ENCODE results near the gene PEX1. TPM values are rescaled to one million over a fixed set of nuclear protein-coding genes. Genes with fewer than 3 reads are reported as not detected.

PEX1 gene
- total and polyA plus RNA-seq, 9 of the 15 experiments (the other 6 are each of a cell fraction or from before 2014, with no cell fraction given): 9.4 to 32.2 (median 19.9) TPM

DNA sequence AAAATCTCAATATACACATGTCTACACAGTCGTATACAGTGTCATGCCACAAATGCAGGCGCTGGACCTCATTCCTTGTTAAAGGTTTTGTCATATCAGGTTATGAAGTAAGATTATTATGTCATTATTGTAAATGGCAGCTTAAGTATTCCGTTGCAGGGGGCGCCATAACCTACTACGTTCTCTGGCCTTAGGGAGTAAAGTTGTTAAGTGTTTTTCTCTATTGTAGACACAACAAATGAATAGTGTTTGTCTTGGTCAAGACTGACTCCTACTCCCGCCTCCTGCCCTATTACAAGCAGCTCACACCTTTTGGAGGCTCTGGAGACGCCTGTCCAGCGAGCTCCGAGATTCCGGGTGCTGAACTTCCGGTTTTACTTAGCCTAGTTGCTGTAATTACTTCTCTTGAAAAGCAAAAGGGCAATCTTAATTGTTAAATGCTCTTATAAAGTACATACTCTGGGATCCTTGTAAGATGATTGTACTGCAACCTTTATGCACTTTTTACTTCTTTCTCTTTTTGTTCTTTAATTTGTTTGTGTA is 80.0 kb downstream of the PEX1 start (continued):
- no peak for TF ChIP-seq RBM14 (IDR thresholded peaks at IDR 0.05; ENCODE audit: borderline replicate concordance, insufficient read depth, low read depth, low read length)
- no peak; the same call in none of the 2 replicates for TF ChIP-seq MAFK (IDR thresholded peaks at IDR 0.05; ENCODE audit: low read length)
- no peak for TF ChIP-seq EGR1 (conservative IDR thresholded peaks at IDR 0.05)
- no peak for TF ChIP-seq CBX2 (IDR thresholded peaks at IDR 0.05; ENCODE audit: insufficient read depth, low read length, poor library complexity, severe bottlenecking)
- TF ChIP-seq, protein P1, sequence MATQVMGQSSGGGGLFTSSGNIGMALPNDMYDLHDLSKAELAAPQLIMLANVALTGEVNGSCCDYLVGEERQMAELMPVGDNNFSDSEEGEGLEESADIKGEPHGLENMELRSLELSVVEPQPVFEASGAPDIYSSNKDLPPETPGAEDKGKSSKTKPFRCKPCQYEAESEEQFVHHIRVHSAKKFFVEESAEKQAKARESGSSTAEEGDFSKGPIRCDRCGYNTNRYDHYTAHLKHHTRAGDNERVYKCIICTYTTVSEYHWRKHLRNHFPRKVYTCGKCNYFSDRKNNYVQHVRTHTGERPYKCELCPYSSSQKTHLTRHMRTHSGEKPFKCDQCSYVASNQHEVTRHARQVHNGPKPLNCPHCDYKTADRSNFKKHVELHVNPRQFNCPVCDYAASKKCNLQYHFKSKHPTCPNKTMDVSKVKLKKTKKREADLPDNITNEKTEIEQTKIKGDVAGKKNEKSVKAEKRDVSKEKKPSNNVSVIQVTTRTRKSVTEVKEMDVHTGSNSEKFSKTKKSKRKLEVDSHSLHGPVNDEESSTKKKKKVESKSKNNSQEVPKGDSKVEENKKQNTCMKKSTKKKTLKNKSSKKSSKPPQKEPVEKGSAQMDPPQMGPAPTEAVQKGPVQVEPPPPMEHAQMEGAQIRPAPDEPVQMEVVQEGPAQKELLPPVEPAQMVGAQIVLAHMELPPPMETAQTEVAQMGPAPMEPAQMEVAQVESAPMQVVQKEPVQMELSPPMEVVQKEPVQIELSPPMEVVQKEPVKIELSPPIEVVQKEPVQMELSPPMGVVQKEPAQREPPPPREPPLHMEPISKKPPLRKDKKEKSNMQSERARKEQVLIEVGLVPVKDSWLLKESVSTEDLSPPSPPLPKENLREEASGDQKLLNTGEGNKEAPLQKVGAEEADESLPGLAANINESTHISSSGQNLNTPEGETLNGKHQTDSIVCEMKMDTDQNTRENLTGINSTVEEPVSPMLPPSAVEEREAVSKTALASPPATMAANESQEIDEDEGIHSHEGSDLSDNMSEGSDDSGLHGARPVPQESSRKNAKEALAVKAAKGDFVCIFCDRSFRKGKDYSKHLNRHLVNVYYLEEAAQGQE (IDR thresholded peaks at IDR 0.05; ENCODE audit: borderline replicate concordance): peak; percentile 26
- TF ChIP-seq, protein P1 (CRISPR knock-in tag; IDR thresholded peaks at IDR 0.05; ENCODE audit: low read depth): no peak
- no peak for TF ChIP-seq ZNF551 (CRISPR knock-in tag; IDR thresholded peaks at IDR 0.05)
- no peak for TF ChIP-seq PRMT5 (CRISPR knock-in tag; IDR thresholded peaks at IDR 0.05)
- TF ChIP-seq, protein P2, sequence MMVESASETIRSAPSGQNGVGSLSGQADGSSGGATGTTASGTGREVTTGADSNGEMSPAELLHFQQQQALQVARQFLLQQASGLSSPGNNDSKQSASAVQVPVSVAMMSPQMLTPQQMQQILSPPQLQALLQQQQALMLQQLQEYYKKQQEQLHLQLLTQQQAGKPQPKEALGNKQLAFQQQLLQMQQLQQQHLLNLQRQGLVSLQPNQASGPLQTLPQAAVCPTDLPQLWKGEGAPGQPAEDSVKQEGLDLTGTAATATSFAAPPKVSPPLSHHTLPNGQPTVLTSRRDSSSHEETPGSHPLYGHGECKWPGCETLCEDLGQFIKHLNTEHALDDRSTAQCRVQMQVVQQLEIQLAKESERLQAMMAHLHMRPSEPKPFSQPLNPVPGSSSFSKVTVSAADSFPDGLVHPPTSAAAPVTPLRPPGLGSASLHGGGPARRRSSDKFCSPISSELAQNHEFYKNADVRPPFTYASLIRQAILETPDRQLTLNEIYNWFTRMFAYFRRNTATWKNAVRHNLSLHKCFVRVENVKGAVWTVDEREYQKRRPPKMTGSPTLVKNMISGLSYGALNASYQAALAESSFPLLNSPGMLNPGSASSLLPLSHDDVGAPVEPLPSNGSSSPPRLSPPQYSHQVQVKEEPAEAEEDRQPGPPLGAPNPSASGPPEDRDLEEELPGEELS (CRISPR knock-in tag; IDR thresholded peaks at IDR 0.05; ENCODE audit: borderline replicate concordance): no peak
- TF ChIP-seq FOSL1 (tag; conservative IDR thresholded peaks at IDR 0.05): no peak
- no peak for TF ChIP-seq PHB2 (IDR thresholded peaks at IDR 0.05; ENCODE audit: low read depth)
- TF ChIP-seq HLTF (IDR thresholded peaks at IDR 0.05): no peak
- TF ChIP-seq KLF1 (tag; IDR thresholded peaks at IDR 0.05): no peak
- TF ChIP-seq NFRKB (IDR thresholded peaks at IDR 0.05; ENCODE audit: low read depth): peak; percentile 14; the same call in 1 of the 2 replicates
- TF ChIP-seq NRF1 (conservative IDR thresholded peaks at IDR 0.05 in 1 of 2, IDR thresholded peaks at IDR 0.05 in 1 of 2): no peak
- 0 out of 4 replicates have a peak, but pooled peaks of 1 of the 2 experiments have one; percentile 1 for TF ChIP-seq FOXA3 (CRISPR knock-in tag; conservative IDR thresholded peaks at IDR 0.05 in 1 of 2, IDR thresholded peaks at IDR 0.05 in 1 of 2)
- TF ChIP-seq, protein P3, sequence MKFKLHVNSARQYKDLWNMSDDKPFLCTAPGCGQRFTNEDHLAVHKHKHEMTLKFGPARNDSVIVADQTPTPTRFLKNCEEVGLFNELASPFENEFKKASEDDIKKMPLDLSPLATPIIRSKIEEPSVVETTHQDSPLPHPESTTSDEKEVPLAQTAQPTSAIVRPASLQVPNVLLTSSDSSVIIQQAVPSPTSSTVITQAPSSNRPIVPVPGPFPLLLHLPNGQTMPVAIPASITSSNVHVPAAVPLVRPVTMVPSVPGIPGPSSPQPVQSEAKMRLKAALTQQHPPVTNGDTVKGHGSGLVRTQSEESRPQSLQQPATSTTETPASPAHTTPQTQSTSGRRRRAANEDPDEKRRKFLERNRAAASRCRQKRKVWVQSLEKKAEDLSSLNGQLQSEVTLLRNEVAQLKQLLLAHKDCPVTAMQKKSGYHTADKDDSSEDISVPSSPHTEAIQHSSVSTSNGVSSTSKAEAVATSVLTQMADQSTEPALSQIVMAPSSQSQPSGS (CRISPR knock-in tag; IDR thresholded peaks at IDR 0.05): no peak
- TF ChIP-seq RBM22 (IDR thresholded peaks at IDR 0.05; ENCODE audit: low read depth, low read length, poor library complexity, severe bottlenecking): no peak

Measured in K562 (cell line).